Stimulated activated CD4-positive, alpha-beta T cell treated with anti-CD3 and anti-CD28 coated beads, Interleukin-1b, Interleukin-23, amount 100 ng/mL, for 24 hours (primary cell): ENCODE data around the gene TGIF2.

Experiments used
- DNase-seq, 4 experiments: peaks; one replicate each; pipeline ENCODE4 v3.0.0-alpha.2; 2020; ENCODE audit warnings: low read depth in 4 of 4, low spot score in 1 of 4

TGIF2 gene

GRCh38 chr20:36573103-36573797 lies at the start of gene TGIF2:
TGIF2 (plus strand) TSS chr20:36573597; CDS start chr20:36578775, 5,178 bp downstream.
- DNase-seq = peak; percentile 65 to 81 (median 79)

GRCh38 chr20:36525620-36526365 lies 47.6 kb upstream of the TGIF2 start:
- DNase-seq = no peak

- no peak for DNase-seq
Observed at GRCh38 chr20:36526521-36527011, 46.8 kb upstream of the TGIF2 start.

GRCh38 chr20:36527331-36528125 lies 45.9 kb upstream of the TGIF2 start:
- DNase-seq = no peak

GRCh38 chr20:36528176-36528874 lies 45.1 kb upstream of the TGIF2 start:
- no peak for DNase-seq

GRCh38 chr20:36528875-36529417 lies 44.5 kb upstream of the TGIF2 start:
- DNase-seq = no peak

GRCh38 chr20:36532388-36532787 lies 41.0 kb upstream of the TGIF2 start:
- DNase-seq = no peak

GRCh38 chr20:36532822-36533221 lies 40.6 kb upstream of the TGIF2 start:
- no peak for DNase-seq

GRCh38 chr20:36538026-36538722 lies 35.2 kb upstream of the TGIF2 start:
- DNase-seq = no peak

GRCh38 chr20:36540551-36541211 lies 32.7 kb upstream of the TGIF2 start:
- DNase-seq = no peak

GRCh38 chr20:36541227-36541767 lies 32.1 kb upstream of the TGIF2 start, which contains the start of gene MYL9:
MYL9 (plus strand) TSS chr20:36541519; CDS start chr20:36544885, 3,366 bp downstream.
- DNase-seq = no peak

- no peak for DNase-seq
Observed at GRCh38 chr20:36541768-36542488, 31.5 kb upstream of the TGIF2 start.

GRCh38 chr20:36542516-36543183 lies 30.7 kb upstream of the TGIF2 start:
- no peak for DNase-seq

- no peak for DNase-seq
Observed at GRCh38 chr20:36543184-36544133, 29.9 kb upstream of the TGIF2 start.

- no peak for DNase-seq
Observed at GRCh38 chr20:36544134-36545018, 29.0 kb upstream of the TGIF2 start.
